ENCODE measurements around the gene TRNP1.

- TF ChIP-seq, protein P1, sequence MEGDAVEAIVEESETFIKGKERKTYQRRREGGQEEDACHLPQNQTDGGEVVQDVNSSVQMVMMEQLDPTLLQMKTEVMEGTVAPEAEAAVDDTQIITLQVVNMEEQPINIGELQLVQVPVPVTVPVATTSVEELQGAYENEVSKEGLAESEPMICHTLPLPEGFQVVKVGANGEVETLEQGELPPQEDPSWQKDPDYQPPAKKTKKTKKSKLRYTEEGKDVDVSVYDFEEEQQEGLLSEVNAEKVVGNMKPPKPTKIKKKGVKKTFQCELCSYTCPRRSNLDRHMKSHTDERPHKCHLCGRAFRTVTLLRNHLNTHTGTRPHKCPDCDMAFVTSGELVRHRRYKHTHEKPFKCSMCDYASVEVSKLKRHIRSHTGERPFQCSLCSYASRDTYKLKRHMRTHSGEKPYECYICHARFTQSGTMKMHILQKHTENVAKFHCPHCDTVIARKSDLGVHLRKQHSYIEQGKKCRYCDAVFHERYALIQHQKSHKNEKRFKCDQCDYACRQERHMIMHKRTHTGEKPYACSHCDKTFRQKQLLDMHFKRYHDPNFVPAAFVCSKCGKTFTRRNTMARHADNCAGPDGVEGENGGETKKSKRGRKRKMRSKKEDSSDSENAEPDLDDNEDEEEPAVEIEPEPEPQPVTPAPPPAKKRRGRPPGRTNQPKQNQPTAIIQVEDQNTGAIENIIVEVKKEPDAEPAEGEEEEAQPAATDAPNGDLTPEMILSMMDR (IDR thresholded peaks at IDR 0.05; ENCODE audit: low read depth, low read length) = peak; percentile 94
- no peak for TF ChIP-seq MYC (IDR thresholded peaks at IDR 0.05; ENCODE audit: low read depth, low read length)
These were observed 51.2 kb downstream of the TRNP1 start for GRCh38 chr1:27044613-27045151.

Data from NB4 (cell line).